Measurements from ENCODE around the gene SORCS2. TPM values are rescaled to one million over a fixed set of nuclear protein-coding genes. Genes with fewer than 3 reads are reported as not detected.

Gene SORCS2
- total and polyA plus RNA-seq, 9 donors = 7.4 to 24.9 (median 13.0) TPM

- 90% methylated on average over 8 of the region's 8 CpGs for WGBS (ENCODE audit: insufficient coverage)
- DNase-seq = no peak
- no peak overlapping the region for H3K27ac ChIP-seq (ENCODE audit: low read length)
- no peak overlapping the region for H3K4me3 ChIP-seq (ENCODE audit: low read length)
- H3K36me3 ChIP-seq (ENCODE audit: control insufficient read depth, insufficient read depth, low read length) = no peaks in the 10 kb centered on the region
- H3K27me3 ChIP-seq (ENCODE audit: control insufficient read depth, insufficient read depth, low read length) = no peaks in the 10 kb centered on the region
- no peaks in the 10 kb centered on the region for H3K9me3 ChIP-seq (replicated peaks; ENCODE audit: control insufficient read depth, low read depth, low read length)
- no peaks in the 10 kb centered on the region for H3K4me1 ChIP-seq (ENCODE audit: control insufficient read depth, insufficient read depth, low read length)
Observed at GRCh38 chr4:7536876-7537275, 344.5 kb downstream of the SORCS2 start.

- Histone ChIP-seq H3K36me3 (ENCODE audit: control insufficient read depth, insufficient read depth, low read length) (no peaks in the 10 kb centered on the region), H3K4me1 (ENCODE audit: control insufficient read depth, insufficient read depth, low read length) (no peaks in the 10 kb centered on the region), H3K4me3 (ENCODE audit: low read length) (no peak overlapping the region), H3K27ac (ENCODE audit: low read length) (no peak overlapping the region), H3K27me3 (ENCODE audit: control insufficient read depth, insufficient read depth, low read length) (no peaks in the 10 kb centered on the region), H3K9me3 (replicated peaks; ENCODE audit: control insufficient read depth, low read depth, low read length) (no peaks in the 10 kb centered on the region)
- DNase-seq = no peak
- WGBS (ENCODE audit: insufficient coverage) = 100% methylated on average over 1 of the region's 8 CpGs
Observed at GRCh38 chr4:7537853-7538400, 345.6 kb downstream of the SORCS2 start.

GRCh38 chr4:7538518-7538917, 346.2 kb downstream of the SORCS2 start:
- no peak overlapping the region for H3K27ac ChIP-seq (ENCODE audit: low read length)
- H3K36me3 ChIP-seq (ENCODE audit: control insufficient read depth, insufficient read depth, low read length) = no peaks in the 10 kb centered on the region
- H3K4me1 ChIP-seq (ENCODE audit: control insufficient read depth, insufficient read depth, low read length) = no peaks in the 10 kb centered on the region
- no peaks in the 10 kb centered on the region for H3K9me3 ChIP-seq (replicated peaks; ENCODE audit: control insufficient read depth, low read depth, low read length)
- H3K27me3 ChIP-seq (ENCODE audit: control insufficient read depth, insufficient read depth, low read length) = no peaks in the 10 kb centered on the region
- 75% methylated on average over 7 of the region's 8 CpGs for WGBS (ENCODE audit: insufficient coverage)
- no peak for DNase-seq
- no peak overlapping the region for H3K4me3 ChIP-seq (ENCODE audit: low read length)

GRCh38 chr4:7539186-7539585, 346.8 kb downstream of the SORCS2 start:
- DNase-seq = no peak
- Histone ChIP-seq H3K9me3 (replicated peaks; ENCODE audit: control insufficient read depth, low read depth, low read length) (no peaks in the 10 kb centered on the region), H3K4me3 (ENCODE audit: low read length) (no peak overlapping the region), H3K4me1 (ENCODE audit: control insufficient read depth, insufficient read depth, low read length) (no peaks in the 10 kb centered on the region), H3K36me3 (ENCODE audit: control insufficient read depth, insufficient read depth, low read length) (no peaks in the 10 kb centered on the region), H3K27me3 (ENCODE audit: control insufficient read depth, insufficient read depth, low read length) (no peaks in the 10 kb centered on the region), H3K27ac (ENCODE audit: low read length) (no peak overlapping the region)
- WGBS (ENCODE audit: insufficient coverage) = 78% methylated on average over 3 of the region's 3 CpGs

GRCh38 chr4:7539659-7540058, 347.3 kb downstream of the SORCS2 start:
- H3K4me1 ChIP-seq (ENCODE audit: control insufficient read depth, insufficient read depth, low read length) = no peaks in the 10 kb centered on the region
- 74% methylated on average over 4 of the region's 9 CpGs for WGBS (ENCODE audit: insufficient coverage)
- H3K27me3 ChIP-seq (ENCODE audit: control insufficient read depth, insufficient read depth, low read length) = no peaks in the 10 kb centered on the region
- H3K36me3 ChIP-seq (ENCODE audit: control insufficient read depth, insufficient read depth, low read length) = no peaks in the 10 kb centered on the region
- H3K27ac ChIP-seq (ENCODE audit: low read length) = no peak overlapping the region
- no peaks in the 10 kb centered on the region for H3K9me3 ChIP-seq (replicated peaks; ENCODE audit: control insufficient read depth, low read depth, low read length)
- no peak for DNase-seq
- H3K4me3 ChIP-seq (ENCODE audit: low read length) = no peak overlapping the region

- WGBS (ENCODE audit: insufficient coverage) = 88% methylated on average over 3 of the region's 12 CpGs
- Histone ChIP-seq H3K4me1 (ENCODE audit: control insufficient read depth, insufficient read depth, low read length) (no peaks in the 10 kb centered on the region), H3K36me3 (ENCODE audit: control insufficient read depth, insufficient read depth, low read length) (no peaks in the 10 kb centered on the region), H3K9me3 (replicated peaks; ENCODE audit: control insufficient read depth, low read depth, low read length) (no peaks in the 10 kb centered on the region), H3K27me3 (ENCODE audit: control insufficient read depth, insufficient read depth, low read length) (no peaks in the 10 kb centered on the region), H3K27ac (ENCODE audit: low read length) (no peak overlapping the region), H3K4me3 (ENCODE audit: low read length) (no peak overlapping the region)
- no peak for DNase-seq
Observed at GRCh38 chr4:7540206-7540605, 347.9 kb downstream of the SORCS2 start.

GRCh38 chr4:7540654-7541413, 348.5 kb downstream of the SORCS2 start:
- no peak overlapping the region for H3K4me3 ChIP-seq (ENCODE audit: low read length)
- DNase-seq = no peak
- no peaks in the 10 kb centered on the region for H3K9me3 ChIP-seq (replicated peaks; ENCODE audit: control insufficient read depth, low read depth, low read length)
- no peaks in the 10 kb centered on the region for H3K36me3 ChIP-seq (ENCODE audit: control insufficient read depth, insufficient read depth, low read length)
- no peaks in the 10 kb centered on the region for H3K4me1 ChIP-seq (ENCODE audit: control insufficient read depth, insufficient read depth, low read length)
- H3K27me3 ChIP-seq (ENCODE audit: control insufficient read depth, insufficient read depth, low read length) = no peaks in the 10 kb centered on the region
- H3K27ac ChIP-seq (ENCODE audit: low read length) = no peak overlapping the region
- WGBS (ENCODE audit: insufficient coverage) = 85% methylated on average over 10 of the region's 17 CpGs

- H3K9me3 ChIP-seq (replicated peaks; ENCODE audit: control insufficient read depth, low read depth, low read length) = no peaks in the 10 kb centered on the region
- H3K4me3 ChIP-seq (ENCODE audit: low read length) = no peak overlapping the region
- no peak for DNase-seq
- 87% methylated on average over 6 of the region's 8 CpGs for WGBS (ENCODE audit: insufficient coverage)
- H3K4me1 ChIP-seq (ENCODE audit: control insufficient read depth, insufficient read depth, low read length) = peaks cover 4% of the 10 kb centered on the region
- H3K27ac ChIP-seq (ENCODE audit: low read length) = no peak overlapping the region
- no peaks in the 10 kb centered on the region for H3K36me3 ChIP-seq (ENCODE audit: control insufficient read depth, insufficient read depth, low read length)
- no peaks in the 10 kb centered on the region for H3K27me3 ChIP-seq (ENCODE audit: control insufficient read depth, insufficient read depth, low read length)
Observed at GRCh38 chr4:7541414-7541810, 349.1 kb downstream of the SORCS2 start.

GRCh38 chr4:7542781-7543180, 350.4 kb downstream of the SORCS2 start:
- H3K4me3 ChIP-seq (ENCODE audit: low read length) = no peak overlapping the region
- WGBS (ENCODE audit: insufficient coverage) = 78% methylated on average over 1 of the region's 4 CpGs

GRCh38 chr4:7546152-7546808, 353.9 kb downstream of the SORCS2 start:
- DNase-seq = no peak
- Histone ChIP-seq H3K27me3 (ENCODE audit: control insufficient read depth, insufficient read depth, low read length) (no peaks in the 10 kb centered on the region), H3K27ac (ENCODE audit: low read length) (no peak overlapping the region), H3K4me3 (ENCODE audit: low read length) (no peak overlapping the region), H3K9me3 (replicated peaks; ENCODE audit: control insufficient read depth, low read depth, low read length) (no peaks in the 10 kb centered on the region), H3K36me3 (ENCODE audit: control insufficient read depth, insufficient read depth, low read length) (no peaks in the 10 kb centered on the region), H3K4me1 (ENCODE audit: control insufficient read depth, insufficient read depth, low read length) (peaks cover 28% of the 10 kb centered on the region)
- 54% methylated on average over 11 of the region's 18 CpGs for WGBS (ENCODE audit: insufficient coverage)

More at GRCh38 chr4:7542781-7543180, 350.4 kb downstream of the SORCS2 start:
- Histone ChIP-seq H3K4me1 (ENCODE audit: control insufficient read depth, insufficient read depth, low read length) (peaks cover 16% of the 10 kb centered on the region), H3K27me3 (ENCODE audit: control insufficient read depth, insufficient read depth, low read length) (no peaks in the 10 kb centered on the region), H3K27ac (ENCODE audit: low read length) (no peak overlapping the region), H3K9me3 (replicated peaks; ENCODE audit: control insufficient read depth, low read depth, low read length) (no peaks in the 10 kb centered on the region), H3K36me3 (ENCODE audit: control insufficient read depth, insufficient read depth, low read length) (no peaks in the 10 kb centered on the region)
- DNase-seq = no peak
